MM.1S (cell line): Measurements from ENCODE around the gene TRMU.

ENCODE experiments used
- DNase-seq: peaks from one replicate; pipeline ENCODE4 v3.0.0-alpha.2; 2015
- H2AFZ ChIP-seq: fragments of 300-600 bp; sonication (generic); 2 replicates; pipeline ENCODE4 v1.6.0; 2016; ENCODE audit warnings: antibody characterized with exemption, low read length
- H3F3A ChIP-seq: fragments of 300-600 bp; sonication (generic); 2 replicates; pipeline ENCODE4 v1.6.1; 2016; ENCODE audit warnings: mild to moderate bottlenecking, antibody characterized with exemption, low read length, moderate library complexity, mixed read lengths; ENCODE audit not compliant: insufficient read depth
- H3K27ac ChIP-seq: fragments of 300-600 bp; sonication (generic); 2 replicates; pipeline ENCODE4 v1.5.1; 2016; ENCODE audit warnings: mild to moderate bottlenecking, low read length
- H3K27me3 ChIP-seq: fragments of 300-600 bp; sonication (generic); replicated peaks from 2 replicates; pipeline ENCODE4 v1.6.0; 2016; ENCODE audit warnings: low read length; ENCODE audit not compliant: insufficient read depth
- H3K36me3 ChIP-seq: fragments of 300-600 bp; sonication (generic); replicated peaks from 2 replicates; pipeline ENCODE4 v1.6.1; 2016; ENCODE audit warnings: mild to moderate bottlenecking, low read length, mixed read lengths; ENCODE audit not compliant: insufficient read depth
- H3K4me1 ChIP-seq: fragments of 300-600 bp; sonication (generic); 2 replicates; pipeline ENCODE4 v1.6.1; 2016; ENCODE audit warnings: low read length, mixed read lengths
- H3K4me2 ChIP-seq: fragments of 300-600 bp; sonication (generic); 2 replicates; pipeline ENCODE4 v1.6.0; 2016; ENCODE audit warnings: low read depth, low read length
- H3K4me3 ChIP-seq: fragments of 300-600 bp; sonication (generic); 2 replicates; pipeline ENCODE4 v1.5.1; 2016; ENCODE audit warnings: low read length, mixed read lengths
- H3K79me2 ChIP-seq: fragments of 300-600 bp; sonication (generic); 2 replicates; pipeline ENCODE4 v1.6.1; 2016; ENCODE audit warnings: mixed run types, low read length, mixed read lengths
- H3K9ac ChIP-seq: fragments of 300-600 bp; sonication (generic); 2 replicates; pipeline ENCODE4 v1.6.1; 2016; ENCODE audit warnings: low read length, mixed read lengths
- H3K9me2 ChIP-seq: fragments of 300-600 bp; sonication (generic); replicated peaks from 2 replicates; pipeline ENCODE4 v1.6.1; 2016; ENCODE audit warnings: mild to moderate bottlenecking, low read length, mixed read lengths; ENCODE audit not compliant: insufficient read depth
- H3K9me3 ChIP-seq: fragments of 300-600 bp; sonication (generic); replicated peaks from 2 replicates; pipeline ENCODE4 v1.6.1; 2016; ENCODE audit warnings: mild to moderate bottlenecking, low read length, mixed read lengths; ENCODE audit not compliant: insufficient read depth
- H4K20me1 ChIP-seq: fragments of 300-600 bp; sonication (generic); 2 replicates; pipeline ENCODE4 v1.6.1; 2016; ENCODE audit warnings: mild to moderate bottlenecking, low read length, moderate library complexity, mixed read lengths; ENCODE audit not compliant: insufficient read depth
- EZH2 ChIP-seq: fragments of 300-600 bp; sonication (generic); optimal IDR thresholded peaks from 2 replicates; pipeline ENCODE3; 2017; ENCODE audit warnings: low read depth, mild to moderate bottlenecking, antibody characterized with exemption, low read length, mixed read lengths
- EZH2phosphoT487 ChIP-seq: fragments of 300-600 bp; sonication (generic); IDR thresholded peaks from 2 replicates; pipeline ENCODE4 v1.6.1; 2018; ENCODE audit warnings: antibody characterized with exemption, low read length
- TF ChIP-seq, protein P1 (sequence below): fragments of 300-600 bp; sonication (generic); IDR thresholded peaks from 2 replicates; pipeline ENCODE4 v1.5.1; 2016; ENCODE audit warnings: antibody characterized with exemption, low read length, mixed read lengths

TRMU gene

DNA sequence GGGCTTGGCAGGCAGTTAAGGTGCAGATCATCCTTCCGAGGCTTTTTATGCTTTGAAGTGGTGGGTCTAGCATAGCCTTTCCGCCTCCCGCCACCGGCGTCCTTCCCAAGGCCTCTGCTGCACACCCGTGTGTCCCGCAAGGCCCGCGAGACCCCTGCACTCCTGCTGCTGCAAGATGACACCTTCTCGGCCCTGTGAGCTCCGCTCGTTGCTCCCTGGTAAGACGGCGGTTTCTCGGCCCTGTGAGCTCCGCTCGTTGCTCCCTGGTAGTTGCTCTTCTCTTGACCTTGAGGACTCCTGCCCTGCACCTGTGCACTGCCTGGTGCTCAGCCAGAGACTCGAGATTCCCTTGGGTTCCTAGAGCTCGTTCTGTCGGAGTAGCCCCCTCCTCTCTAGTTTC is 17.9 kb upstream of the TRMU start:
- no peak overlapping the region for H3K4me3 ChIP-seq
- H3F3A ChIP-seq, result no peaks in the 10 kb centered on the region
- peaks cover 70% of the 10 kb centered on the region for H3K79me2 ChIP-seq
- H3K4me2 ChIP-seq, result no peak overlapping the region
- no peak for DNase-seq
- H4K20me1 ChIP-seq, result no peaks in the 10 kb centered on the region
- TF ChIP-seq, protein P1, sequence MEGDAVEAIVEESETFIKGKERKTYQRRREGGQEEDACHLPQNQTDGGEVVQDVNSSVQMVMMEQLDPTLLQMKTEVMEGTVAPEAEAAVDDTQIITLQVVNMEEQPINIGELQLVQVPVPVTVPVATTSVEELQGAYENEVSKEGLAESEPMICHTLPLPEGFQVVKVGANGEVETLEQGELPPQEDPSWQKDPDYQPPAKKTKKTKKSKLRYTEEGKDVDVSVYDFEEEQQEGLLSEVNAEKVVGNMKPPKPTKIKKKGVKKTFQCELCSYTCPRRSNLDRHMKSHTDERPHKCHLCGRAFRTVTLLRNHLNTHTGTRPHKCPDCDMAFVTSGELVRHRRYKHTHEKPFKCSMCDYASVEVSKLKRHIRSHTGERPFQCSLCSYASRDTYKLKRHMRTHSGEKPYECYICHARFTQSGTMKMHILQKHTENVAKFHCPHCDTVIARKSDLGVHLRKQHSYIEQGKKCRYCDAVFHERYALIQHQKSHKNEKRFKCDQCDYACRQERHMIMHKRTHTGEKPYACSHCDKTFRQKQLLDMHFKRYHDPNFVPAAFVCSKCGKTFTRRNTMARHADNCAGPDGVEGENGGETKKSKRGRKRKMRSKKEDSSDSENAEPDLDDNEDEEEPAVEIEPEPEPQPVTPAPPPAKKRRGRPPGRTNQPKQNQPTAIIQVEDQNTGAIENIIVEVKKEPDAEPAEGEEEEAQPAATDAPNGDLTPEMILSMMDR, result no peak
- TF ChIP-seq EZH2phosphoT487, result no peak
- no peak for TF ChIP-seq EZH2
- no peaks in the 10 kb centered on the region for H3K9me2 ChIP-seq
- H3K27ac ChIP-seq, result no peak overlapping the region
- H3K4me1 ChIP-seq, result no peaks in the 10 kb centered on the region
- no peaks in the 10 kb centered on the region for H3K9me3 ChIP-seq
- no peak overlapping the region for H3K9ac ChIP-seq
- H3K36me3 ChIP-seq, result 0 out of 2 replicates have a peak, but pooled peaks cover 3% of the 10 kb centered on the region
- no peak overlapping the region for H2AFZ ChIP-seq
- no peaks in the 10 kb centered on the region for H3K27me3 ChIP-seq

- H2AFZ ChIP-seq, result no peak overlapping the region
- H3K36me3 ChIP-seq, result 0 out of 2 replicates have a peak, but pooled peaks cover 3% of the 10 kb centered on the region
- H4K20me1 ChIP-seq, result no peaks in the 10 kb centered on the region
- no peak for DNase-seq
- H3F3A ChIP-seq, result no peaks in the 10 kb centered on the region
- H3K27ac ChIP-seq, result no peak overlapping the region
- no peaks in the 10 kb centered on the region for H3K9me2 ChIP-seq
- no peaks in the 10 kb centered on the region for H3K4me1 ChIP-seq
- TF ChIP-seq EZH2phosphoT487, result no peak
- TF ChIP-seq, protein P1, result no peak
- no peak for TF ChIP-seq EZH2
- H3K79me2 ChIP-seq, result peaks cover 70% of the 10 kb centered on the region
- H3K4me3 ChIP-seq, result no peak overlapping the region
- H3K9ac ChIP-seq, result no peak overlapping the region
- no peak overlapping the region for H3K4me2 ChIP-seq
- no peaks in the 10 kb centered on the region for H3K9me3 ChIP-seq
- no peaks in the 10 kb centered on the region for H3K27me3 ChIP-seq
These were observed 16.9 kb upstream of the TRMU start for GRCh38 chr22:46318576-46318975.

DNA sequence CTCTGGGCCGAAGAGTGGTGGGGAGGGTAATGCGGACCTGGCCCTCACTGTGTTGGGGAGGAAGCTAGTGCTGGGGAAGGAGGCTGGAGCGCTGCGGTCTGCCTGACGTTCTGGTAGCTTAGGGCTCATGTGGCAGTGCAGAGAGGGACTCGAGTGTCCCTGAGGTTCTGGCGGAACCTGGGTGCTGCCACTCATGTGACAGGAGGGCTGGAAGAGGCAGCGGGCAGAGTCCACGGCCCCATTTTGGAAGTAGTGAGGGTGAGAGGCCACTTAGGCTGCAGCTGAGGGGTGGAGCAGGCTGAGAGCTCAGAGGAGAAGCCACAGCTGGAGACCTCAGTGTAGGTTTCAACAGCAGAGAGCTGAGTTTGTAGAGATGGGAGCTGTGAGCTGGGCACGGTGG is 16.2 kb upstream of the TRMU start:
- TF ChIP-seq EZH2 (no peak), EZH2phosphoT487 (no peak)
- TF ChIP-seq, protein P1, result no peak
- Histone ChIP-seq H3K4me3 (no peak overlapping the region), H3K9me3 (no peaks in the 10 kb centered on the region), H3K79me2 (peaks cover 65% of the 10 kb centered on the region), H3K4me1 (no peaks in the 10 kb centered on the region), H2AFZ (no peak overlapping the region), H3K27me3 (no peaks in the 10 kb centered on the region), H3K9ac (no peak overlapping the region), H3K9me2 (no peaks in the 10 kb centered on the region), H3K36me3 (0 out of 2 replicates have a peak, but pooled peaks cover 3% of the 10 kb centered on the region), H3K27ac (no peak overlapping the region), H4K20me1 (no peaks in the 10 kb centered on the region), H3K4me2 (no peak overlapping the region), H3F3A (no peaks in the 10 kb centered on the region)
- no peak for DNase-seq
